HepG2 (cell line): Measurements from ENCODE around the gene RPLP2. TPM values are rescaled to one million over a fixed set of nuclear protein-coding genes. Genes with fewer than 3 reads are reported as not detected.

Experiments
- CAMTA2 ChIP-seq: sonication (generic); formaldehyde crosslinking; IDR thresholded peaks from 2 replicates; pipeline ENCODE4 v1.4.0; 2020; ENCODE audit warnings: mild to moderate bottlenecking, missing genetic modification reagents, borderline replicate concordance
- HHEX ChIP-seq: IDR thresholded peaks from 2 replicates; pipeline ENCODE4 v1.6.1; 2016; ENCODE audit warnings: control low read depth
- HMGA1 ChIP-seq: sonication (generic); formaldehyde crosslinking; conservative IDR thresholded peaks from 2 replicates; pipeline ENCODE4 v1.4.0; 2020; ENCODE audit warnings: missing genetic modification reagents
- KLF12 ChIP-seq: sonication (generic); formaldehyde crosslinking; IDR thresholded peaks from 2 replicates; pipeline ENCODE4 v1.4.0; 2020; ENCODE audit warnings: missing genetic modification reagents, borderline replicate concordance
- RAD51 ChIP-seq: fragments of 450-650 bp; IDR thresholded peaks from 2 replicates; pipeline ENCODE4 v1.6.1; 2016; ENCODE audit warnings: borderline replicate concordance
- ZEB1 ChIP-seq: IDR thresholded peaks from 2 replicates; pipeline ENCODE4 v1.6.1; 2012; ENCODE audit warnings: mild to moderate bottlenecking, low read depth, inconsistent platforms; ENCODE audit not compliant: insufficient replicate concordance
- ZNF20 ChIP-seq: sonication (generic); formaldehyde crosslinking; IDR thresholded peaks from 2 replicates; pipeline ENCODE4 v1.4.0; 2020; ENCODE audit warnings: mild to moderate bottlenecking, moderate library complexity, missing genetic modification reagents
- ZNF205 ChIP-seq: IDR thresholded peaks from 2 replicates; pipeline ENCODE4 v1.6.1; 2018; ENCODE audit warnings: missing biosample characterization, missing genetic modification reagents
- ZNF282 ChIP-seq: fragments of 450-650 bp; IDR thresholded peaks from 2 replicates; pipeline ENCODE4 v1.6.1; 2018; ENCODE audit not compliant: partially characterized antibody
- ZNF30 ChIP-seq: sonication (generic); formaldehyde crosslinking; IDR thresholded peaks from 2 replicates; pipeline ENCODE4 v1.5.0; 2020; ENCODE audit warnings: mild to moderate bottlenecking, missing genetic modification reagents
- ZNF317 ChIP-seq: sonication (generic); formaldehyde crosslinking; IDR thresholded peaks from 2 replicates; pipeline ENCODE4 v1.5.0; 2020; ENCODE audit warnings: mild to moderate bottlenecking, missing genetic modification reagents
- ZNF383 ChIP-seq: sonication (generic); formaldehyde crosslinking; IDR thresholded peaks from 2 replicates; pipeline ENCODE4 v1.4.0; 2020; ENCODE audit warnings: missing genetic modification reagents, mild to moderate bottlenecking, borderline replicate concordance
- ZNF552 ChIP-seq: sonication (generic); formaldehyde crosslinking; IDR thresholded peaks from 2 replicates; pipeline ENCODE4 v1.9.0; 2022; ENCODE audit warnings: missing genetic modification reagents, mild to moderate bottlenecking, borderline replicate concordance
- ZNF564 ChIP-seq: sonication (generic); formaldehyde crosslinking; IDR thresholded peaks from 2 replicates; pipeline ENCODE4 v1.8.1; 2023; ENCODE audit warnings: mild to moderate bottlenecking, missing genetic modification reagents
- ZNF572 ChIP-seq: sonication (generic); formaldehyde crosslinking; IDR thresholded peaks from 2 replicates; pipeline ENCODE4 v1.5.1; 2020; ENCODE audit warnings: mild to moderate bottlenecking, missing genetic modification reagents
- ZNF776 ChIP-seq: sonication (generic); formaldehyde crosslinking; IDR thresholded peaks from 2 replicates; pipeline ENCODE4 v1.4.0; 2020; ENCODE audit warnings: mild to moderate bottlenecking, missing genetic modification reagents
- ZNF790 ChIP-seq: sonication (generic); formaldehyde crosslinking; IDR thresholded peaks from 2 replicates; pipeline ENCODE4 v1.8.0; 2022; ENCODE audit warnings: missing genetic modification reagents, mild to moderate bottlenecking, borderline replicate concordance
- polyA plus RNA-seq, 8 experiments: library from polyadenylated mRNA; depleted of rRNA in 3 of 8; stranded (reverse) in 7 of 8; unstranded in 1 of 8; fragments of >200 nt; fragmentation: Illumina TruSeq in 4 of 8; extraction: Trizol in 4 of 8; gene quantifications; 2 replicates each; pipeline versions ENCODE4 v1.2.1 to v1.2.3, GENCODE V29; 2011 to 2016; ENCODE audit warnings: low read depth in 4 of 8, missing spikeins in 1 of 8, mixed read lengths in 1 of 8; ENCODE audit not compliant: insufficient read depth in 1 of 8
- total RNA-seq, 5 experiments: library from RNA; depleted of rRNA; stranded (reverse); fragments of >200 nt; fragmentation: Illumina TruSeq; extraction: Trizol; gene quantifications; 2 replicates each; pipeline ENCODE4 v1.2.3, GENCODE V29; 2016; ENCODE audit warnings: low read depth in 1 of 5
- TF ChIP-seq, protein P1 (sequence below): sonication (generic); formaldehyde crosslinking; conservative IDR thresholded peaks from 2 replicates; pipeline ENCODE4 v1.4.0; 2020; ENCODE audit warnings: missing genetic modification reagents
- TF ChIP-seq, protein P2 (sequence below): sonication (generic); formaldehyde crosslinking; IDR thresholded peaks from 2 replicates; pipeline ENCODE4 v1.8.1; 2023; ENCODE audit warnings: mild to moderate bottlenecking, missing genetic modification reagents, borderline replicate concordance
- TF ChIP-seq, protein P3 (sequence below): sonication (generic); formaldehyde crosslinking; IDR thresholded peaks from 2 replicates; pipeline ENCODE4 v1.5.1; 2020; ENCODE audit warnings: missing genetic modification reagents, mild to moderate bottlenecking, borderline replicate concordance
- TF ChIP-seq, protein P4 (sequence below): sonication (generic); formaldehyde crosslinking; IDR thresholded peaks from 2 replicates; pipeline ENCODE4 v1.5.0; 2020; ENCODE audit warnings: missing genetic modification reagents
- TF ChIP-seq, protein P5 (sequence below): sonication (generic); formaldehyde crosslinking; IDR thresholded peaks from 2 replicates; pipeline ENCODE4 v1.4.0; 2020; ENCODE audit warnings: missing genetic modification reagents

Gene RPLP2
- total and polyA plus RNA-seq, 2 of the 13 experiments (the other 11 are each of a cell fraction or from before 2014, with no cell fraction given) = 978 to 2,106 TPM

DNA sequence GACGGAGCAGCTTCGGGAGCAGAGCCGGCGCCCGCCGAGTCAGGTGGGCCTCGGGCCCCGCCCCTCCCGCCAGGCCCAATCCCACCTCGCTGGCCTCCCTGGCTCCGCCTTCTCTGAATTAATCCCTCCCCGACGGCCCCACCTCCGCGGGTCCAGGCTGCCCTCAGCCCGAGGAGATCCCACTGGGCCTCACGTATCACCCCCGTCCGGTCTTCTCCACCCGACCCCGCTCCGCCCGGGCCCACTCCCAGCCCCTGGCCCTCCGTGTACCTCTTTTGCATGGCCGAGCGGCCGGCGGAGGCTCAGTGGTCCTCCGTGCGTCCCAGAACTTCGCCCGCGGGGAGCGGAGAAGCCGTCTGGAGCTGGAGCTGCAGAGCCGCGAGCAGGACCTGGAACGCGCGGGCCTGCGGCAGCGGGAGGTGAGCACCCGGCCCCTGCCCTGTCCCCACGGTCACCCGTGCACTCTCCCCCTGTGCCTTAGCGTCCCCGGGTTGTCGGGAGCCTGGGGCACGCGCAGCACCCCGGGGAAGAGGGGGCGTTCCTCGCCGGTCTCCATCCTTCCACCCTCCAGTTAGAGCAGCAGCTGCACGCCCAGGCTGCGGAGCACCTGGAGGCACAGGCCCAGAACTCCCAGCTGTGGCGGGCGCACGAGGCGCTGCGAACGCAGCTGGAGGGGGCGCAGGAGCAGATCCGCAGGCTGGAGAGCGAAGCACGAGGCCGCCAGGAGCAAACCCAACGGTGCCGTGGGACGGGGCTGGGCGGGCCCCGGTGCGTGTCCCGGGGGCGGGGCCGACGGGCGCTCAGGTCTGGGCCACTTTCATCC lies 20.7 kb downstream of the RPLP2 start (continued):
- TF ChIP-seq, protein P1, sequence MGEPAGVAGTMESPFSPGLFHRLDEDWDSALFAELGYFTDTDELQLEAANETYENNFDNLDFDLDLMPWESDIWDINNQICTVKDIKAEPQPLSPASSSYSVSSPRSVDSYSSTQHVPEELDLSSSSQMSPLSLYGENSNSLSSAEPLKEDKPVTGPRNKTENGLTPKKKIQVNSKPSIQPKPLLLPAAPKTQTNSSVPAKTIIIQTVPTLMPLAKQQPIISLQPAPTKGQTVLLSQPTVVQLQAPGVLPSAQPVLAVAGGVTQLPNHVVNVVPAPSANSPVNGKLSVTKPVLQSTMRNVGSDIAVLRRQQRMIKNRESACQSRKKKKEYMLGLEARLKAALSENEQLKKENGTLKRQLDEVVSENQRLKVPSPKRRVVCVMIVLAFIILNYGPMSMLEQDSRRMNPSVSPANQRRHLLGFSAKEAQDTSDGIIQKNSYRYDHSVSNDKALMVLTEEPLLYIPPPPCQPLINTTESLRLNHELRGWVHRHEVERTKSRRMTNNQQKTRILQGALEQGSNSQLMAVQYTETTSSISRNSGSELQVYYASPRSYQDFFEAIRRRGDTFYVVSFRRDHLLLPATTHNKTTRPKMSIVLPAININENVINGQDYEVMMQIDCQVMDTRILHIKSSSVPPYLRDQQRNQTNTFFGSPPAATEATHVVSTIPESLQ (CRISPR knock-in tag) = no peak
- TF ChIP-seq ZNF205 = no peak
- TF ChIP-seq, protein P2, sequence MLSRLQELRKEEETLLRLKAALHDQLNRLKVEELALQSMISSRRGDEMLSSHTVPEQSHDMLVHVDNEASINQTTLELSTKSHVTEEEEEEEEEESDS (CRISPR knock-in tag) = no peak
- TF ChIP-seq ZNF20 (CRISPR knock-in tag) = no peak
- no peak for TF ChIP-seq HHEX
- no peak for TF ChIP-seq ZNF790 (CRISPR knock-in tag)
- TF ChIP-seq ZEB1 = no peak
- no peak for TF ChIP-seq KLF12
- TF ChIP-seq ZNF552 (CRISPR knock-in tag) = no peak
- TF ChIP-seq HMGA1 = no peak
- TF ChIP-seq ZNF776 (CRISPR knock-in tag) = no peak
- no peak for TF ChIP-seq ZNF282
- TF ChIP-seq, protein P3, sequence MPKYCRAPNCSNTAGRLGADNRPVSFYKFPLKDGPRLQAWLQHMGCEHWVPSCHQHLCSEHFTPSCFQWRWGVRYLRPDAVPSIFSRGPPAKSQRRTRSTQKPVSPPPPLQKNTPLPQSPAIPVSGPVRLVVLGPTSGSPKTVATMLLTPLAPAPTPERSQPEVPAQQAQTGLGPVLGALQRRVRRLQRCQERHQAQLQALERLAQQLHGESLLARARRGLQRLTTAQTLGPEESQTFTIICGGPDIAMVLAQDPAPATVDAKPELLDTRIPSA (CRISPR knock-in tag) = no peak
- no peak for TF ChIP-seq ZNF383 (CRISPR knock-in tag)
- no peak for TF ChIP-seq CAMTA2
- TF ChIP-seq ZNF564 (CRISPR knock-in tag) = 0 out of 2 replicates have a peak, but pooled peaks have one; percentile 27
- no peak for TF ChIP-seq ZNF317
- no peak for TF ChIP-seq ZNF30 (CRISPR knock-in tag)
- TF ChIP-seq ZNF572 (CRISPR knock-in tag) = 0 out of 2 replicates have a peak, but pooled peaks have one; percentile 56
- TF ChIP-seq, protein P4, sequence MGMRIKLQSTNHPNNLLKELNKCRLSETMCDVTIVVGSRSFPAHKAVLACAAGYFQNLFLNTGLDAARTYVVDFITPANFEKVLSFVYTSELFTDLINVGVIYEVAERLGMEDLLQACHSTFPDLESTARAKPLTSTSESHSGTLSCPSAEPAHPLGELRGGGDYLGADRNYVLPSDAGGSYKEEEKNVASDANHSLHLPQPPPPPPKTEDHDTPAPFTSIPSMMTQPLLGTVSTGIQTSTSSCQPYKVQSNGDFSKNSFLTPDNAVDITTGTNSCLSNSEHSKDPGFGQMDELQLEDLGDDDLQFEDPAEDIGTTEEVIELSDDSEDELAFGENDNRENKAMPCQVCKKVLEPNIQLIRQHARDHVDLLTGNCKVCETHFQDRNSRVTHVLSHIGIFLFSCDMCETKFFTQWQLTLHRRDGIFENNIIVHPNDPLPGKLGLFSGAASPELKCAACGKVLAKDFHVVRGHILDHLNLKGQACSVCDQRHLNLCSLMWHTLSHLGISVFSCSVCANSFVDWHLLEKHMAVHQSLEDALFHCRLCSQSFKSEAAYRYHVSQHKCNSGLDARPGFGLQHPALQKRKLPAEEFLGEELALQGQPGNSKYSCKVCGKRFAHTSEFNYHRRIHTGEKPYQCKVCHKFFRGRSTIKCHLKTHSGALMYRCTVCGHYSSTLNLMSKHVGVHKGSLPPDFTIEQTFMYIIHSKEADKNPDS (CRISPR knock-in tag) = no peak
- TF ChIP-seq RAD51 = no peak
- TF ChIP-seq, protein P5, sequence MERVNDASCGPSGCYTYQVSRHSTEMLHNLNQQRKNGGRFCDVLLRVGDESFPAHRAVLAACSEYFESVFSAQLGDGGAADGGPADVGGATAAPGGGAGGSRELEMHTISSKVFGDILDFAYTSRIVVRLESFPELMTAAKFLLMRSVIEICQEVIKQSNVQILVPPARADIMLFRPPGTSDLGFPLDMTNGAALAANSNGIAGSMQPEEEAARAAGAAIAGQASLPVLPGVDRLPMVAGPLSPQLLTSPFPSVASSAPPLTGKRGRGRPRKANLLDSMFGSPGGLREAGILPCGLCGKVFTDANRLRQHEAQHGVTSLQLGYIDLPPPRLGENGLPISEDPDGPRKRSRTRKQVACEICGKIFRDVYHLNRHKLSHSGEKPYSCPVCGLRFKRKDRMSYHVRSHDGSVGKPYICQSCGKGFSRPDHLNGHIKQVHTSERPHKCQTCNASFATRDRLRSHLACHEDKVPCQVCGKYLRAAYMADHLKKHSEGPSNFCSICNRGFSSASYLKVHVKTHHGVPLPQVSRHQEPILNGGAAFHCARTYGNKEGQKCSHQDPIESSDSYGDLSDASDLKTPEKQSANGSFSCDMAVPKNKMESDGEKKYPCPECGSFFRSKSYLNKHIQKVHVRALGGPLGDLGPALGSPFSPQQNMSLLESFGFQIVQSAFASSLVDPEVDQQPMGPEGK (CRISPR knock-in tag) = no peak
